Spleen (tissue), 11 donors: ENCODE data around the gene TPSD1. TPM values are rescaled to one million over a fixed set of nuclear protein-coding genes. Genes with fewer than 3 reads are reported as not detected.
"Not testable (repeated sequence)": the region's sequence is repeated elsewhere in the genome, so short reads cannot be mapped to it uniquely, and the experiment has no call there.

Source experiments
- DNase-seq: peaks from one replicate; pipeline ENCODE4 v3.0.0-alpha.2; 2020
- H3K27ac ChIP-seq, 8 donors: fragments of 200-600 bp; sonication (generic) in 7 of 8; 1 replicate in 4 of 8; 2 replicates in 4 of 8; pipeline versions ENCODE4 v1.5.0 to v1.8.0; 2016 to 2021; ENCODE audit warnings: inconsistent platforms in 4 of 8, mild to moderate bottlenecking in 4 of 8, moderate library complexity in 1 of 8
- H3K27me3 ChIP-seq, 7 donors: fragments of 200-600 bp; sonication (generic) in 6 of 7; replicated peaks in 1 of 7; 1 replicate in 4 of 7; 2 replicates in 3 of 7; pipeline versions ENCODE4 v1.5.0 to v1.8.0; 2016 to 2021; ENCODE audit warnings: inconsistent platforms in 3 of 7, mild to moderate bottlenecking in 1 of 7
- H3K36me3 ChIP-seq, 6 donors: fragments of 200-600 bp; sonication (generic) in 5 of 6; 1 replicate in 4 of 6; 2 replicates in 2 of 6; pipeline versions ENCODE4 v1.5.0 to v1.8.0; 2016 to 2021; ENCODE audit warnings: inconsistent platforms in 2 of 6
- H3K4me1 ChIP-seq, 6 donors: fragments of 200-600 bp; sonication (generic) in 5 of 6; 1 replicate in 3 of 6; 2 replicates in 3 of 6; pipeline versions ENCODE4 v1.5.0 to v1.8.0; 2016 to 2021; ENCODE audit warnings: inconsistent platforms in 3 of 6
- H3K4me3 ChIP-seq, 8 donors: fragments of 200-600 bp; sonication (generic) in 7 of 8; 1 replicate in 4 of 8; 2 replicates in 4 of 8; pipeline versions ENCODE4 v1.5.0 to v1.8.0; 2016 to 2021; ENCODE audit warnings: inconsistent platforms in 4 of 8, mild to moderate bottlenecking in 4 of 8, moderate library complexity in 2 of 8
- H3K9me3 ChIP-seq, 8 donors: fragments of 200-600 bp; sonication (generic) in 7 of 8; 1 replicate in 4 of 8; 2 replicates in 4 of 8; pipeline versions ENCODE4 v1.5.0 to v1.8.0; 2016 to 2021; ENCODE audit warnings: inconsistent platforms in 4 of 8
- POLR2A ChIP-seq, 3 donors: fragments of 450-650 bp; IDR thresholded peaks; one replicate each; pipeline ENCODE4 v1.5.1; 2017; ENCODE audit warnings: antibody characterized with exemption in 3 of 3, mild to moderate bottlenecking in 1 of 3
- POLR2AphosphoS5 ChIP-seq, 3 donors: sonication (generic); formaldehyde crosslinking; IDR thresholded peaks; one replicate each; pipeline ENCODE4 v1.5.1; 2017; ENCODE audit warnings: antibody characterized with exemption in 3 of 3
- WGBS, 5 donors: extraction: QIAGEN DNeasy Blood & Tissue Kit in 3 of 5; methylation state at CpG; one replicate each; pipeline versions ENCODE4 v1.1.5 to v1.1.7; 2013 to 2018; 5-methylcytosine and 5-hydroxymethylcytosine counted together
- intact Hi-C: fragments of 100-400 bp; cut with DNase I; formaldehyde crosslinking; loops from one replicate; pipeline ENCODE4 v1.15.0; 2023; ENCODE audit warnings: low total_unique reads
- polyA plus RNA-seq, 3 donors: library from polyadenylated mRNA; stranded (reverse); fragments of 200-250 nt; gene quantifications; one replicate each; pipeline ENCODE4 v1.2.1, GENCODE V29; 2013
- total RNA-seq, 7 donors: library from RNA; depleted of rRNA in 3 of 7; stranded (reverse); fragments of >200 nt in 3 of 7; fragmentation: NEBNext Ultra II Directional in 4 of 7; extraction: Animal tissue kit (Norgen Biotek cat#: 25700) in 4 of 7; gene quantifications; one replicate each; pipeline versions ENCODE4 v1.1.0 to v1.2.1, GENCODE V29; 2016 to 2021
- TF ChIP-seq, protein P1 (sequence below), 11 experiments: fragments of 200-600 bp in 7 of 11; fragments of 450-650 bp in 4 of 11; sonication (generic) in 4 of 11; IDR thresholded peaks in 8 of 11; conservative IDR thresholded peaks in 3 of 11; 1 replicate in 7 of 11; 2 replicates in 4 of 11; pipeline versions ENCODE4 v1.4.0 to v1.8.0; 2016 to 2021; ENCODE audit warnings: antibody characterized with exemption in 11 of 11, inconsistent platforms in 4 of 11, mild to moderate bottlenecking in 1 of 11
- donor health status: healthy with polysubstance abuse.
- donor health status: DM: no; HTN: no; CAD: no; lungs with moderate emphysema.
- donor health status: DM: no; HTN: no; CAD: no.
- donor health status: Bipolar disorder and iron deficiency.
- donor health status: healthy.
- donor health status: DM: no; HTN: no; CAD: no.
- donor health status: DM: yes; HTN: yes; CAD: no.

Gene TPSD1
- total and polyA plus RNA-seq, 10 donors = 0.11 to 0.76 TPM; not detected in 8

GRCh38 chr16:1265090-1265630, 9.3 kb downstream of the TPSD1 start:
- DNase-seq = no peak
- Histone ChIP-seq H3K36me3 (no peaks in the 10 kb centered on the region), H3K27ac (no peak overlapping the region), H3K4me3 (no peak overlapping the region), H3K4me1 (peaks cover 0 to 9% (median 3%) of the 10 kb centered on the region in 6 donors), H3K27me3 (peaks cover 0 to 56% (median 31%) of the 10 kb centered on the region in 7 donors), H3K9me3 (no peaks in the 10 kb centered on the region)
- TF ChIP-seq POLR2A (IDR thresholded peaks at IDR 0.05) = no peak
- no peak for TF ChIP-seq POLR2AphosphoS5 (IDR thresholded peaks at IDR 0.05)
- TF ChIP-seq, protein P1, sequence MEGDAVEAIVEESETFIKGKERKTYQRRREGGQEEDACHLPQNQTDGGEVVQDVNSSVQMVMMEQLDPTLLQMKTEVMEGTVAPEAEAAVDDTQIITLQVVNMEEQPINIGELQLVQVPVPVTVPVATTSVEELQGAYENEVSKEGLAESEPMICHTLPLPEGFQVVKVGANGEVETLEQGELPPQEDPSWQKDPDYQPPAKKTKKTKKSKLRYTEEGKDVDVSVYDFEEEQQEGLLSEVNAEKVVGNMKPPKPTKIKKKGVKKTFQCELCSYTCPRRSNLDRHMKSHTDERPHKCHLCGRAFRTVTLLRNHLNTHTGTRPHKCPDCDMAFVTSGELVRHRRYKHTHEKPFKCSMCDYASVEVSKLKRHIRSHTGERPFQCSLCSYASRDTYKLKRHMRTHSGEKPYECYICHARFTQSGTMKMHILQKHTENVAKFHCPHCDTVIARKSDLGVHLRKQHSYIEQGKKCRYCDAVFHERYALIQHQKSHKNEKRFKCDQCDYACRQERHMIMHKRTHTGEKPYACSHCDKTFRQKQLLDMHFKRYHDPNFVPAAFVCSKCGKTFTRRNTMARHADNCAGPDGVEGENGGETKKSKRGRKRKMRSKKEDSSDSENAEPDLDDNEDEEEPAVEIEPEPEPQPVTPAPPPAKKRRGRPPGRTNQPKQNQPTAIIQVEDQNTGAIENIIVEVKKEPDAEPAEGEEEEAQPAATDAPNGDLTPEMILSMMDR (IDR thresholded peaks at IDR 0.05 in 8 of 11, conservative IDR thresholded peaks at IDR 0.05 in 3 of 11) = no peak
- 68 to 90% (median 83%) methylated on average over 6 to 13 of the region's 13 CpGs for WGBS, 5 donors
- intact Hi-C loops = no loop called here

GRCh38 chr16:1265826-1266225, 10.0 kb downstream of the TPSD1 start:
- intact Hi-C loops = no loop called here
- 82 to 91% (median 89%) methylated on average over 11 to 19 of the region's 19 CpGs for WGBS, 5 donors
- no peak for DNase-seq
- no peaks in the 10 kb centered on the region for H3K36me3 ChIP-seq
- peaks cover 0 to 52% (median 25%) of the 10 kb centered on the region in 7 donors for H3K27me3 ChIP-seq
- TF ChIP-seq POLR2A (IDR thresholded peaks at IDR 0.05) (no peak), POLR2AphosphoS5 (IDR thresholded peaks at IDR 0.05) (no peak)
- TF ChIP-seq, protein P1 (IDR thresholded peaks at IDR 0.05 in 8 of 11, conservative IDR thresholded peaks at IDR 0.05 in 3 of 11) = no peak
- H3K4me1 ChIP-seq = peaks cover 0 to 9% (median 3%) of the 10 kb centered on the region in 6 donors
- no peaks in the 10 kb centered on the region for H3K9me3 ChIP-seq
- H3K27ac ChIP-seq = no peak overlapping the region
- H3K4me3 ChIP-seq = no peak overlapping the region

GRCh38 chr16:1269418-1269817, 13.5 kb downstream of the TPSD1 start:
- H3K36me3 ChIP-seq, H3K9me3 ChIP-seq, DNase-seq, intact Hi-C loops, H3K4me3 ChIP-seq, H3K27ac ChIP-seq: not testable (repeated sequence)
- Histone ChIP-seq H3K27me3 (peaks cover 0 to 58% (median 14%) of the 10 kb centered on the region in 7 donors), H3K4me1 (peaks cover 0 to 11% (median 6%) of the 10 kb centered on the region in 6 donors)
- 90 to 94% (median 92%) methylated on average over 7 of the region's 7 CpGs for WGBS, 5 donors

GRCh38 chr16:1271380-1271723, 15.5 kb downstream of the TPSD1 start:
- Histone ChIP-seq H3K36me3 (no peaks in the 10 kb centered on the region), H3K27me3 (peaks cover 0 to 68% (median 21%) of the 10 kb centered on the region in 7 donors), H3K9me3 (no peaks in the 10 kb centered on the region), H3K4me1 (peaks cover 0 to 11% (median 6%) of the 10 kb centered on the region in 6 donors), H3K4me3 (no peak overlapping the region), H3K27ac (no peak overlapping the region)
- whole genome bisulfite sequencing, 5 donors = 74 to 87% (median 84%) methylated on average over 12 of the region's 12 CpGs
- TF ChIP-seq, protein P1 (IDR thresholded peaks at IDR 0.05 in 8 of 11, conservative IDR thresholded peaks at IDR 0.05 in 3 of 11) = no peak
- TF ChIP-seq POLR2A (IDR thresholded peaks at IDR 0.05) = no peak
- TF ChIP-seq POLR2AphosphoS5 (IDR thresholded peaks at IDR 0.05) = no peak
- DNase-seq = no peak
- intact Hi-C loops = no loop called here
